ENCODE results near the gene ZC3H12C.
"Not testable (repeated sequence)": the region's sequence is repeated elsewhere in the genome, so short reads cannot be mapped to it uniquely, and the experiment has no call there.

GRCh38 chr11:110192604-110193282 is 99.6 kb downstream of the ZC3H12C start:
- not testable (repeated sequence) for TF ChIP-seq CTCF, POLR2A (IDR thresholded peaks at IDR 0.05)

All from Peyer's patch (tissue), 4 donors.